ENCODE measurements around the gene NFIB.

GRCh38 chr9:14294659-14295058 is 19.3 kb downstream of the NFIB start:
- TF ChIP-seq POLR2AphosphoS5 (IDR thresholded peaks at IDR 0.05) (no peak), CTCF (IDR thresholded peaks at IDR 0.05) (no peak), POLR2A (IDR thresholded peaks at IDR 0.05) (no peak), EP300 (IDR thresholded peaks at IDR 0.05; ENCODE audit: low read depth) (no peak)
